ENCODE results near the gene ATOH8. TPM values are rescaled to one million over a fixed set of nuclear protein-coding genes. Genes with fewer than 3 reads are reported as not detected.

Gene ATOH8
- polyA plus RNA-seq, 1 of the 3 experiments (the other 2 are of a cell fraction) = 5.6 TPM

- TF ChIP-seq FOXM1 (IDR thresholded peaks at IDR 0.05; ENCODE audit: low read depth) = no peak
Observed at GRCh38 chr2:85804583-85804982, 50.8 kb downstream of the ATOH8 start (continued).

DNA sequence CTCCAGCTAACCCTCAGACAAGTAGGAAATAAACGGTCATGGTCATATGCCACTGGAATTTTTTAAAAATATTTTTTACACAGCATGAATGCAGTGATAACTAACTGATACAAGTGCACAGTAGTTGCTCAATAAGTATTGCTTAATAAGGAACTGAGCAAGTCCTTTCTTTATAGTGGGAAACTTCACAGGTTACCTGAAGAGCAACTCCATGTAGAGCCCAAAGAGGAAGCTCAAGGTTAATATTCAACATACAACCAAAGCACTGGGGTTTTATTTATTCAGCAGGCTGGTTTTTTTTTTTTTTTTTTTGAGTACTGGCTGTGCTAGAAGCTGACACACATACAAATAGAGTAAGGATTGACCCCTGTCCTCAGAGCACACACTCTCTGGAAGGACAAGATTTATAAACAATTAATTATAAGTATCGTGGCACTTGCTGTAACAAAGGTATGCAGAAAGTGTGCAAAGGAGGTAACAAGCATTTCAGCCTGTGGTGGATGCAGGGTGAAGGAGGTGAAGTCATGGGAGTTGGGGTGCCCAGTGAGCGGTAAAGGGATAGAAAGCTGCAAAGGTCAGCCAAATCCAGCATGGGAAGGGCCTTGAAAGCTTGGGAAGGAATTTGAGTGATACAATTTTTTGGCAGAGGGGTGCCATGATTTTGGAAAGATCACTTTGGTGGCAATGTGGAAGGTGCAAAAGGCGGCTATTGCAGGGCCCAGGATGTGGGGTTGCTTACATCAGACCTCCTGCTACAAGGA, 52.7 kb downstream of the ATOH8 start:
- Histone ChIP-seq H3K79me2 (ENCODE audit: insufficient read depth) (no peaks in the 10 kb centered on the region), H3K9me3 (no peaks in the 10 kb centered on the region), H3K27me3 (ENCODE audit: insufficient read depth) (no peaks in the 10 kb centered on the region), H3K36me3 (replicated peaks in 1 of 2; ENCODE audit: control insufficient read depth in 1 of 2, insufficient read depth in 2 of 2, low read length in 1 of 2) (no peaks in the 10 kb centered on the region), H3K9me2 (no peaks in the 10 kb centered on the region), H3K4me3 (ENCODE audit: low read depth in 2 of 2, low read length in 1 of 2) (no peak overlapping the region), H2AFZ (ENCODE audit: low read depth) (no peak overlapping the region), H3K9ac (no peak overlapping the region), H3K27ac (ENCODE audit: low read depth in 2 of 2, low read length in 1 of 2) (no peak overlapping the region), H3K4me1 (ENCODE audit: control insufficient read depth in 1 of 2, insufficient read depth in 2 of 2, low read depth in 1 of 2, low read length in 1 of 2) (peaks cover 0 to 11% of the 10 kb centered on the region in 2 experiments; a peak in 1 of 4 replicates), H3K4me2 (no peak overlapping the region), H3F3A (replicated peaks; ENCODE audit: insufficient read depth) (no peaks in the 10 kb centered on the region), H4K20me1 (ENCODE audit: insufficient read depth) (no peaks in the 10 kb centered on the region)
- WGBS (ENCODE audit: low lambda C conversion rate) = 79% methylated on average over 4 of the region's 4 CpGs
- TF ChIP-seq FOXJ3 (CRISPR knock-in tag; IDR thresholded peaks at IDR 0.05) = no peak
- TF ChIP-seq GABPA (IDR thresholded peaks at IDR 0.05; ENCODE audit: low read depth) = no peak
- TF ChIP-seq, protein P1, sequence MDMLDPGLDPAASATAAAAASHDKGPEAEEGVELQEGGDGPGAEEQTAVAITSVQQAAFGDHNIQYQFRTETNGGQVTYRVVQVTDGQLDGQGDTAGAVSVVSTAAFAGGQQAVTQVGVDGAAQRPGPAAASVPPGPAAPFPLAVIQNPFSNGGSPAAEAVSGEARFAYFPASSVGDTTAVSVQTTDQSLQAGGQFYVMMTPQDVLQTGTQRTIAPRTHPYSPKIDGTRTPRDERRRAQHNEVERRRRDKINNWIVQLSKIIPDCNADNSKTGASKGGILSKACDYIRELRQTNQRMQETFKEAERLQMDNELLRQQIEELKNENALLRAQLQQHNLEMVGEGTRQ (IDR thresholded peaks at IDR 0.05; ENCODE audit: borderline replicate concordance, low read depth, low read length) = no peak
- TF ChIP-seq, protein P2, sequence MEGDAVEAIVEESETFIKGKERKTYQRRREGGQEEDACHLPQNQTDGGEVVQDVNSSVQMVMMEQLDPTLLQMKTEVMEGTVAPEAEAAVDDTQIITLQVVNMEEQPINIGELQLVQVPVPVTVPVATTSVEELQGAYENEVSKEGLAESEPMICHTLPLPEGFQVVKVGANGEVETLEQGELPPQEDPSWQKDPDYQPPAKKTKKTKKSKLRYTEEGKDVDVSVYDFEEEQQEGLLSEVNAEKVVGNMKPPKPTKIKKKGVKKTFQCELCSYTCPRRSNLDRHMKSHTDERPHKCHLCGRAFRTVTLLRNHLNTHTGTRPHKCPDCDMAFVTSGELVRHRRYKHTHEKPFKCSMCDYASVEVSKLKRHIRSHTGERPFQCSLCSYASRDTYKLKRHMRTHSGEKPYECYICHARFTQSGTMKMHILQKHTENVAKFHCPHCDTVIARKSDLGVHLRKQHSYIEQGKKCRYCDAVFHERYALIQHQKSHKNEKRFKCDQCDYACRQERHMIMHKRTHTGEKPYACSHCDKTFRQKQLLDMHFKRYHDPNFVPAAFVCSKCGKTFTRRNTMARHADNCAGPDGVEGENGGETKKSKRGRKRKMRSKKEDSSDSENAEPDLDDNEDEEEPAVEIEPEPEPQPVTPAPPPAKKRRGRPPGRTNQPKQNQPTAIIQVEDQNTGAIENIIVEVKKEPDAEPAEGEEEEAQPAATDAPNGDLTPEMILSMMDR (IDR thresholded peaks at IDR 0.05) = no peak
- no peak for TF ChIP-seq RXRA (IDR thresholded peaks at IDR 0.05; ENCODE audit: borderline replicate concordance, low read depth)
- TF ChIP-seq SIN3A (IDR thresholded peaks at IDR 0.05; ENCODE audit: borderline replicate concordance, low read depth, low read length) = no peak
- no peak for TF ChIP-seq POLR2AphosphoS5 (IDR thresholded peaks at IDR 0.05; ENCODE audit: low read depth, low read length)
- TF ChIP-seq NRF1 (IDR thresholded peaks at IDR 0.05; ENCODE audit: low read depth, low read length) = no peak
- no peak for TF ChIP-seq ELF1 (IDR thresholded peaks at IDR 0.05)
- TF ChIP-seq MXI1 (IDR thresholded peaks at IDR 0.05; ENCODE audit: low read depth, low read length) = no peak
- no peak for TF ChIP-seq GATA2 (CRISPR knock-in tag; IDR thresholded peaks at IDR 0.05)
- TF ChIP-seq RFX5 (IDR thresholded peaks at IDR 0.05; ENCODE audit: low read length) = no peak
- no peak for TF ChIP-seq FOSL2 (IDR thresholded peaks at IDR 0.05; ENCODE audit: borderline replicate concordance, low read depth)
- TF ChIP-seq NFIC (IDR thresholded peaks at IDR 0.05; ENCODE audit: borderline replicate concordance) = no peak
- TF ChIP-seq TEAD4 (IDR thresholded peaks at IDR 0.05; ENCODE audit: borderline replicate concordance, insufficient read depth) = no peak
- TF ChIP-seq, protein P3, sequence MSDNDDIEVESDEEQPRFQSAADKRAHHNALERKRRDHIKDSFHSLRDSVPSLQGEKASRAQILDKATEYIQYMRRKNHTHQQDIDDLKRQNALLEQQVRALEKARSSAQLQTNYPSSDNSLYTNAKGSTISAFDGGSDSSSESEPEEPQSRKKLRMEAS (IDR thresholded peaks at IDR 0.05; ENCODE audit: low read depth) = no peak
- TF ChIP-seq PBX3 (IDR thresholded peaks at IDR 0.05) = no peak
- DNase-seq = no peak
- POLR2A ChIA-PET = no interaction called here
- CTCF ChIA-PET = interaction anchor here (0.5 to 19.2 kb wide), 8 partner anchors 7 to 169 kb away, joined by 3 to 626 read pairs (median 4); partner anchors contain the start of gene ATOH8

Measured in SK-N-SH (cell line).